ENCODE results near the gene MIDN.
"Not testable (repeated sequence)": the region's sequence is repeated elsewhere in the genome, so short reads cannot be mapped to it uniquely, and the experiment has no call there.

Gene MIDN

DNA sequence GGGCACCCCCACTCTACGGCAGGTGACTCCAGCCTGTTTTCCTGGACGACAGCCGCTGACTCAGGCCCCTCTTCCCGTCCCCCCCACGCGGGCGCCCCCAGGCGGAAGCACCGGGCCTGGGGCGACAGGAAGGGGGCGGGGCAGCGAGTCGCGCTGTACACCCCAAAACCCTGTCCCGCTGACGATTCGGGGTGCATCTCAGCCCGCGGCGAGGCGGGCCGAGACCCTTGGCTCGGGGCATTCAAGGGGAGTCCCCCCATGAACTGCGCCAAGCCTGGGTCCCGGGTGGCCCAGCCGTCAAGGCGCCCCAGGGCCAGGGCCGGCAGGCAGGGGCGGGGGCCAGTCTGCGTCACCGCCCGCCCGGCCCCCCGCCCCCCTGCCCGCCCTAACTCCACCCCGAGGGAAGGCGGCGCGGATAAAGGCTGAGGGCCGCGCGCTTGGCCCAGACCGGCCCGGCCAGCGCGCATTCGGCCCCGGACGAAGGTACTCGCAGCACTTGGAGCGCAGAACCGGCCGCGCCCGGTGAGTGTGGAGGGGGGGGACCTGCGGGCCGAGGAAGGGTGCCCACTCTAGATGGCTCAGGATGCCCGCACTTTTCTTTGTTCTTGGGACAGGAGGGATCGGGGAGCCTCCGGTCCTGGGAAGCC lies at the start of gene MIDN:
MIDN (plus strand) TSS at position 445 of the 647 bp plus-strand sequence. CDS start 1,714 bp downstream, outside the sequence.
- DNase-seq (ENCODE audit: low read depth in 3 of 3): peak in 1 of 3 experiments; percentile 71

- DNase-seq (ENCODE audit: low read depth in 3 of 3): no peak
These were observed 48.9 kb upstream of the MIDN start for GRCh38 chr19:1199531-1199930.

- DNase-seq (ENCODE audit: low read depth in 3 of 3): not testable (repeated sequence)
These were observed 47.8 kb upstream of the MIDN start for GRCh38 chr19:1200614-1201013.

GRCh38 chr19:1205114-1206099 lies 43.0 kb upstream of the MIDN start, which contains the start of gene STK11:
Gene STK11, plus strand, starts transcription at chr19:1205778. Its CDS starts 1,136 bp downstream, at chr19:1206914.
- DNase-seq (ENCODE audit: low read depth in 3 of 3): peak; percentile 97 to 100 (median 99)

GRCh38 chr19:1206150-1206863 lies 42.1 kb upstream of the MIDN start:
- no peak for DNase-seq (ENCODE audit: low read depth in 3 of 3)

DNA sequence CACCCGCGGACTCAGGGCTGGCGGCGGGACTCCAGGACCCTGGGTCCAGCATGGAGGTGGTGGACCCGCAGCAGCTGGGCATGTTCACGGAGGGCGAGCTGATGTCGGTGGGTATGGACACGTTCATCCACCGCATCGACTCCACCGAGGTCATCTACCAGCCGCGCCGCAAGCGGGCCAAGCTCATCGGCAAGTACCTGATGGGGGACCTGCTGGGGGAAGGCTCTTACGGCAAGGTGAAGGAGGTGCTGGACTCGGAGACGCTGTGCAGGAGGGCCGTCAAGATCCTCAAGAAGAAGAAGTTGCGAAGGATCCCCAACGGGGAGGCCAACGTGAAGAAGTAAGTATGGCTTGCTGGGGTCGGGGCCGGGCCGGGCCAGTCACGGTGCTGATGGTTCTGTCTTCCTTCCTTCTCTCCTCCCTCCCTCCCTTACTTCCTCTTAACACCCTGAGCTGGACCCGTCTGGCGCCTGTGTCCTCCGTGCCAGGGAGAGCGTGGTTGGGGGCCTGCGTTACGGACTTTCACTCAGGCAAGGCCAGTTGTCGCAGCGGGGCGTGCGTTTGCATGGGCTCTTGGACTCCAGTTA lies 41.4 kb upstream of the MIDN start:
- peak in 1 of 3 experiments; percentile 27 for DNase-seq (ENCODE audit: low read depth in 3 of 3)

DNA sequence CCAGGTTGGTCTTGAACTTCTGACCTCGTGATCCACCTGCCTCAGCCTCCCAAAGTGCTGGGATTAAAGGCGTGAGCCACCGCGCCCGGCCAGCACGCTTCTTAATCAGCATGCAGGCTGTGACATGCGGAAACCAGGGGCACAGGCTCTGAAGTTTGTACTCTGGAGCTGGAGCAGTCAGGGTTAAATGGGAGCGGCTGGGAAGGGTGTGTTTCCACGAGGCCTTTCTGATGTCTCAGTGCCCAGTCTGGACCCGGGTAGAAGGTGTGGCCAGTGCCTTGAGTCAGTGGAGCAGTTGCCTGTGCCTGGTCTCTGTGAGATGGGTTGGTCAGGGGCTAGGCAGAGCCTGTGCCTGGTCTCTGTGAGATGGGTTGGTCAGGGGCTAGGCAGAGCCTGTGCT lies 39.6 kb upstream of the MIDN start:
- DNase-seq (ENCODE audit: low read depth in 3 of 3): not testable (repeated sequence)

- no peak for DNase-seq (ENCODE audit: low read depth in 3 of 3)
These were observed 38.2 kb upstream of the MIDN start for GRCh38 chr19:1210227-1210538.

DNA sequence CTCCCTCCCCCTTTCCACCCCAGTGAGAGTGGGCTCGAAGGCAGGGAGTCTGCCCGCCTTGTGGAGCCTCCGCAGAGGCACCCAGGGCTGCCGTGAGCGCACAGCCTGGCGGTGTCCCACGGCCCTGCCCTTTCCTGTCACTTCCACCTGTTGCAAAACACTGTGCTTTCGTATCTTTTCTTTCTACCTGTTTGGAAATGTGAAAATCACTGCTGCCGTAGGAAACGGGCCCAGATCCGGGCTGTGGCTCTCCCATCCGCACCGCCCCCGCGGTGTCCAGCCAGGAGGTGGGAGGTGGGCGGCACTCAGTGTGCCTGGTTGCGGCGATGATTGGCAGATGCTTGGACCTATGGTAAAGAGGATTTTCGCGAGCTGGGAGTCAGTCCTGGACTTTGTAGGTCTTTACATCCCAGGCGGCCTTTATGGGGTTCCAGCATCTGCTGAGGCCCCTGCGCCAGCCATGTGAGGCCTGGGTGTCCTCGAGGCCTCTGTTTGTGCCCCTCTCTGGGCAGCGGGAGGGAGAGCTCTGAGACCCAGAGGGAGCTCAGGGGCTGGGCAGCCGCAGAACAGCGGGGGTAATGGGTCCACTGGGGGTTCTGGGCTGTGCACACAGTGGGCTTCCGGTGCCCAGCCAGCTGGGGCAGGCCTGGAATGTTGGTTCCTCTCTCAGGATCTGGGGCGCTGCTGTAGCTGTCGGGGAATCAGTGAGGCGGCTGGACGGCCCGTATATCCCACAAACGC lies 36.7 kb upstream of the MIDN start:
- no peak for DNase-seq (ENCODE audit: low read depth in 3 of 3)

- peak in 1 of 3 experiments; percentile 50 for DNase-seq (ENCODE audit: low read depth in 3 of 3)
These were observed 34.7 kb upstream of the MIDN start for GRCh38 chr19:1213391-1214286.

DNA sequence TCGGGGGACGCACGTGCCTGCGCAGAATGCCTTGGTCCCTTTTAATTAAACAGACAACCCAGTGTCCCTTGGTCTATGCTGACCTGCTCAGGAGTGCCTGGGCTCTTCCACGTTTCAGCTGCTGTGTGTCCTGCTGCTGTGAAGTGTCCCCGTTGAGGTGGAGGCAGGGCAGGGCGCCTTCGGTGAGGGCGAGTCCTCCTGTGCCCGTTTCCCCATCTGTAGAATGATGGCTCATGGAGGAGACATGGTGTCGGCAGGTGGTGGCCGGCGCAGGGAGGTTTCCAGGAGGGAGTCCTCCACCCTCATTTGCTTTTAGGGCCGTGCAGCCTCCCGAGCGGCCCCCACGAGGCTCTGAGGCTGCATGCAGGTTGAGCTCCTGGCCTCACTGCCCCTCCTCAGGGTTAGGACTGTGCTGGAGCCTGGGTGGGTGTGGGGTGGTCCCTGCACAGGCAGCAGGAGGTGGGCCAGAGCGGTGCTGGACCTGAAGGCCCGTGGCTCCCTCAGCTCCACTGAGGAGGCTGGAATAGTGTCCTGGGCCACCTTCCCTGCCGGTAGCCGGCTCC lies 34.0 kb upstream of the MIDN start:
- no peak for DNase-seq (ENCODE audit: low read depth in 3 of 3)

DNA sequence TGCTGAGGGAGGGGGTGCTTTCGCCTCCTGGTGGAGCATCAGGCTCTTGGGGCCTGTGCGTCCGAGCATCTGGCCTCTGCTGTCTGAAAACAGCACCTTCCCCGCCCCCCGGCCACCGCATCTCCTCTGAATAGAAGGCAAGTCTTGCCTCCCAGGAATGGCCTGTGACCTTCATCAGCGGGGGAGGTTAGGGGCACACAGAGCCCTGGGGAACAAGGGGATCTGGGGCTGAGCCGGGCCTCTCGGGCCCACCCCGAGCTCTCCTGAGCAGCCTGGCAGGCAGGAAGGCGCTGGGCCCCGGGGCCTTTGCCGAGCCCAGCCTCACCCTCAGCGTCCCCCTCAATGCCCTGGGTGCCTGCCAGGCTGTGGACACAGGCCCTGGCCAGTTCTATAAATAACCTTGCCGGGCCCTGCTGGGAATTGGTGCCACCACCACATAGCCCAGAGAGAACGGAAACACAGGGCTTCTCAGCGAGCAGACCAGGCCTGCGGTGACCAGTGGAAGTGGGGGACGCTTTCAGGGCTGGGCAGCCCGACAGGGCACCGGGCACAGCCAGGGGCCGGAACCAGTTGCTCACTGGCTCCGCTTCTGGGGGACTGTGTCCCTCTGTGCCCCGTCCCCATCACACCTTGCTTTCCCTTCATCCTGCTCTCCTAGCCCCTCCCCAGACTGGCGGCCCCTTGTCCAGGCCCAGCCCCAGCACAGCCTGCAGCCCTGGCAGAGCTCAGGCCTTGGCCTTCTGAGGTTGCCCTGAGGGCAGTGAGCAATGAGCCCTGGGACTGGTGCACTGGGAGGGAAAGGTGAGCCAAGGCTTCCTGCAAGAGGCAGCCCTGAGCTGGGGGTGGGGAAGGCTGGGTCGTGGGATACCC lies 33.3 kb upstream of the MIDN start:
- no peak for DNase-seq (ENCODE audit: low read depth in 3 of 3)

- no peak for DNase-seq (ENCODE audit: low read depth in 3 of 3)
These were observed 31.6 kb upstream of the MIDN start for GRCh38 chr19:1216756-1217155.

DNA sequence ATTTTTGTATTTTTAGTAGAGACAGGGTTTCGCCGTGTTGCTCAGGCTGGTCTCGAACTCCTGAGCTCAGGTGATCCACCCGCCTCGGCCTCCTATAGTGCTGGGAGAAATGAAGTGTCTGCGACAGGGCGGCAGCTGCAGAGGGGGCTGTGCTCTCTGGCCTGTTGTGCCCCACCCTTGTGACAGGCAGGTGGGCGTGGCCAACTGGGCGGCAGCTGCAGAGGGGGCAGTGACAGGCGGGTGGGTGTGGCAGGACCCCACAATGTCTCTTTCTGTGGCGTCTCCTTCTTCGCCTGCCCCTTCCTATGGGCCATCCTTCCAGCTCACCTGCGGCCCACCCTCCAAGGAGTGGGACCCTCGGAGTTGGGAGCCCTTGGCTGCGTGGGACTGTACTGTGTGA lies 31.0 kb upstream of the MIDN start:
- no peak for DNase-seq (ENCODE audit: low read depth in 3 of 3)

GRCh38 chr19:1218751-1219567 lies 29.4 kb upstream of the MIDN start:
- no peak for DNase-seq (ENCODE audit: low read depth in 3 of 3)

GRCh38 chr19:1219786-1220476 lies 28.5 kb upstream of the MIDN start:
- no peak for DNase-seq (ENCODE audit: low read depth in 3 of 3)

- DNase-seq (ENCODE audit: low read depth in 3 of 3): no peak
These were observed 27.9 kb upstream of the MIDN start for GRCh38 chr19:1220477-1220930.

Measured in stimulated activated CD4-positive, alpha-beta T cell treated with anti-CD3 and anti-CD28 coated beads, TNF-alpha, amount 100 ng/mL, for 24 hours (primary cell).